EH (cell line): ENCODE results near the gene NOXA1.

Source experiments
- DNase-seq: peaks from one replicate; pipeline ENCODE4 v3.0.0-alpha.2; 2015; ENCODE audit warnings: low read depth

NOXA1 gene

DNA sequence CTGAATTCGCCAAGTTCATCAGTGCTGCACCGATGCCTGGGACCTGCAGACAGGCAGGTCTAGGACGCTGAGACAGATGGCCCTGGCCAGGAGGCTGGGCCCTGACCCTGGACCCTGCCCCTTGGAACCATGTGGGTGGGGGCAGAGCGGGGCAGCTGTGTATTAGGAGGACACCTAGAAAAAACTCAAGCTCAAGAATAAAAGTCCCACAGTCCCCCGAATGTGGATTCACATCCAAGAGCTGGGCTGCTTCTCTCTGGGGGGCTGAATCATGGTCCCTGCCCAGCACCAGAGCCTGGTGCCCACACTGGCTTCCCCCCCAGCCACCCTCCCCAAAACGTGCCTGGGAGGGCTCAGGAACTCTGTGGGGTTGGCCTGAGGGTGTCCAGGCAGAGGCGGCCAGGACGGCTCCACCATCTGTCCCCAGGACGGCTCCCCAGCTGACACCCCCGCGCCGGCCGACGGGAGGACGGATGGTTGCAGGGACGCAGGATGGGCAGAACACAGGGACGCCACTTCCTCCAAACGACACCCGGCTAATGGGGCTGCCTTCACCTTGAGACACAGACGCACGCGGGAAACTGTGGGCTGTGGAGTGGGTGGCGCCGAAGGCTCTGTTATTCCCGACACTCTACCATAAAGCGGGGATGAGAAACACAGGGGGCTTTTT lies 35.2 kb upstream of the NOXA1 start:
- no peak for DNase-seq

- DNase-seq = no peak
Observed at GRCh38 chr9:137388589-137389427, 34.4 kb upstream of the NOXA1 start.

GRCh38 chr9:137389428-137389746 lies 33.8 kb upstream of the NOXA1 start:
- no peak for DNase-seq

DNA sequence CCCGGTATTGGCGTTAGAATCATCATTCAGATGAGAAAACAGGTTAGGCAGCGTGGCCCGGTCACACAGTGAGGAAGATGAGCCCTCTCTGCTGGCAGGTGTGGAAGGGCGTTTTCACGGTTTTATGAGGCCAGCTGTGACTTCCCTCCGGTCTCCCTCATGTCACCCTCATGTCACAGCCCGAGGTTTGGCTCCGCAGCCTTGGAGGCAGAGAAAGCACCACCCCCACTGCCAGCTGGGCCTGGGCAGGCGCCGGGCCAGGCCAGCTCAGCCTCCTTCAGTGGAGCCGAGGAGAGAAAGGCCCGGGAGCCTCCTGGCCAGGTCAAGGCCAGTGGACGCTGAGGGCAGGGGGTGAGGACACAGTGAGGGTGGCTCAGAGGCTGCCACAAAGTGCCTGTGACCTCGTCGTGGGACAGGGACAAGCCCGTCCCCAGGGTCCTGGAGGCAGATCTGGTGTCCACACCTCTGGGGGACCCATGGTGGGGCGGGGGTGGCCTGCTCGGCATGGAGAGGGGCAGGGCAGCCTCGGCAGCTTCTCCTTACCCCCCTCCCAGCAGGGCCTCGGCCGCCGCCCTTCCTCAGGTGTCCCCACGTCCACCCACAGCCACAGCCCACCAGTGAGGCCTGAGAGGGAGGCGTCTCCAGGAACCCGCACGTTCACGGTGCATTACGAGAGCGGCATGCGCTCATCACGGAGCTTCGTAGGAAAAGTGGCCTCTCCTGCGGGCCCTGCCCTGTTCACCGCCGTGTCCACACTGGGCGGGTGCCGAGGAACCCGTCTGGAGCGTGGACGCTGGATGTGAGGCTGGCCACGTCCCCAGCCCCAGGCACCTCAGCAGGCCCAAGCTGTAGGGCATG lies 32.4 kb upstream of the NOXA1 start:
- DNase-seq = no peak

DNA sequence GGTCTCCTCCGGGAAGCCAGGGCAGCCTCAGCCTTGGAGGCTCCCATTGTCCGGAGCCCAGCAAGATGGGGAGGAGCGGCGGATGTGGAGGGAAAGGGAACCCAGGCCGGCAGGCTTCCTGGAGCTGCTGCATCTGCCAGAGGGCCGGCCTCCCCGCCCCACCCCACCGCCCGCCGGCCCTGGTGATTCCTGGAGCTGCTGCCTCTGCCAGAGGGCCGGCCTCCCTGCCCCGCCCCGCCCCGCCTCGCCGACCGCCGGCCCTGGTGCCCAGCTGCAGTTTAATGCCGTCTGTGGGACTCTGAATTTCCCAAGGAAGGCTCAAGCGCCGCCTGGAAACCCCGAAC lies 31.8 kb upstream of the NOXA1 start:
- DNase-seq = no peak

DNA sequence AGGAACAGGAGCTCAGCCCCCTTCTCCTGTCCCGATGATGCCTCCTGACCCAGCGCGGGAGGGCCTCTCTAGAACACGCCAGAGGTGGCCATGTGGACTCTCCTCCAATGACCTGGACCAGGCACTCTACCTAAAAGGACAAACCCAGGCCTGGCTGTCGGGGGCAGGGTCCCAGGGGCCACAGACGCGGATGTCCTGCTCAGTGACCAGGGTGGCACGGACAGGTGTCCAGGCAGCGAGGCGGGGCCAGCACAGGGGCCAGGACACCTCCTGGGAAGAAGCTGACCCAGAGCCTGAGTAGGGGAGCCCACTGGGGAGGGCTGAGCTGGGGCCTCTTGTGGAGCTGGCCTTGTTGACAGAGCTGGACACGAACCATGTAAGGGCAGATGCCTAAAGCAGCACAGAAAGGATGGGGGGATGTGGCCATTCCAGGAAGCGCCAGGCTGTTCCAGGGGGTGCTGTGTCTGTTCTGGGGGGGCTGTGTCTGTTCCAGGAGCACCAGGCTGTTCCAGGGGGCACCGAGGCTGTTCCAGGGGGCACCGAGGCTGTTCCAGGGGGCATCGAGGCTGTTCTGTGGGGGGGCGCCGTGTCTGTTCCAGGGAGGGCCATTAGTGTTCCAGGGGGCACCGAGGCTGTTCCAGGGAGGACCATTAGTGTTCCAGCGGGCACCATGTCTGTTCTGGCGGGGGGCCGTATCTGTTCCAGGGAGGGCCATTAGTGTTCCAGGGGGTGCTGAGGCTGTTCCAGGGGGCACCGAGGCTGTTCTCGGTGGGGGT lies 30.8 kb upstream of the NOXA1 start:
- DNase-seq = no peak

- no peak for DNase-seq
Observed at GRCh38 chr9:137393176-137394150, 29.7 kb upstream of the NOXA1 start.

DNA sequence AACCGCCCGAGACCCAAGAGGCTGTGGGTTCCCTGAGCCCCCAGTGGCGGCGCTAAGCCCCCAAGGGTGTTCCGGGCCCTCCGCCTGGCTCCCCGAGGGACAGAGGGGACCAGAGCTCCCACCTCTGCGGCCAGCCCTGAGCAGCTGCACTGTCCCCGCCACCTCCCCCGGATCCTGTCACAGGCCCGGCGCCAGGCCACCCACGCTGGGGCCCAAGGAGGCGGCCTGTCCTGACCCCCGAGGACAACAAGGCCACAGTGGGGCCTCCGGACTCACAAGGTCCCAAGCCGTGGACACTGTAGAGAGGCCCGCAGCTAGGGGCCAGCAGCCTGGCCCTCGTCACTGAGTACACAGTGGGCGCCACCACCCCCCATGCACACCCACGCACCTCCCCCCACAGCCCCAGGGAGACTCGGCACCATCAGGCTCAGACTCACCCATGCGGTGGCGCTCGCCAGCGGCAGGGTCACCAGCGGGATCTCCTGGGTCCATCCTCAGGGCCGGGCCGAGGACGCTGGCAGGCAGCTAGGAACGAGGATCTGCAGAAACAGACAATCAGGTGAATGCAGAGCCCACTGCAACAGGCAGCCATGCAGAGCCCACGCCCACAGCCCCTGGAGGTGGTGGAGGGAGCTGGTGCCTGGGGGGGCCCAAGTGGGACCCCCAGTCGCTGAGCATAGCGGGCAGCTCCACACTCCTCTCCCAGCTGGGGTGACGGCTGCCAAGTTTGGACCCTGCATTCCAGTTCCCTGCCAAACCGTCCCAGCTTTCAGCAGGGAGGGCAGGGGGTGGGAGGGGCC lies 28.1 kb upstream of the NOXA1 start:
- no peak for DNase-seq

- no peak for DNase-seq
Observed at GRCh38 chr9:137395666-137396010, 27.6 kb upstream of the NOXA1 start.

DNA sequence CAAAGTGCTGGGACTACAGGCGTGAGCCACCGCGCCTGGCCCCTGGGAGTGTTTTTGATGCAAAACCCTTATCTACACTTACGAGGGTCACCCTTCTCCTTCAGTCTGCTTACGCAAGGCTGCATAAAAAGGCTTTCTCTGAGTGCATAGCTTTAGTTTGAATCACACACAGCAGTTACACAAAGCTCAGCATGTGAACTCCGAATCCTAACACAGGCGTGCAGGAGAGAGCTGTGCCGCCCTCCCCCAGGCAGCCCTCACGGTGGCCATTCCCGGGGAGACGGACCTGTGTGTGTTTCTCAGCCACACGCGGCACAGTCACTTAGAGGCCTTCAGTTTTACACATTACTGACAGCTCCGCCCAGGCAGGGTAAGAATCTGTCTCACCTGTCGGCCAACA lies 27.0 kb upstream of the NOXA1 start:
- DNase-seq = peak; percentile 76

GRCh38 chr9:137396634-137397367 lies 26.4 kb upstream of the NOXA1 start:
- DNase-seq = no peak

GRCh38 chr9:137397675-137398423 lies 25.3 kb upstream of the NOXA1 start:
- DNase-seq = no peak

- DNase-seq = no peak
Observed at GRCh38 chr9:137398561-137399468, 24.4 kb upstream of the NOXA1 start.

DNA sequence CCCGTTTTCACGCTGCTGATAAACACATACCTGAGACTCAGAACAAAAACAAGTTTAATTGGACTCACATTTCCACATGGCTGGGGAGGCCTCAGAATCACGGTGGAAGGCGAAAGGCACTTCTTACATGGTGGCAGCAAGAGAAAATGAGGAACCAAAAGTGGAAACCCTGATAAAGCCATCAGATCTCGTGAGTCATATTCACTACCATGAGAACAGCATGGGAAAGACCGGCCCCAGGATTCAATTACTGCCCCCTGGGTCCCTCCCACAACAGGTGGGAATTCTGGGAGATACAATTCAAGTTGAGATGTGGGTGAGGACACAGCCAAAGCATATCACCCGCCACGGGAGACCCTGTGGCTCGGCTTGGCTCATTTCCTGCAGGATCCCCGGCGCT lies 20.4 kb upstream of the NOXA1 start:
- no peak for DNase-seq

GRCh38 chr9:137403269-137403668 lies 19.9 kb upstream of the NOXA1 start:
- DNase-seq = no peak

- DNase-seq = no peak
Observed at GRCh38 chr9:137404961-137405567, 18.1 kb upstream of the NOXA1 start.

GRCh38 chr9:137405677-137406081 lies 17.5 kb upstream of the NOXA1 start:
- no peak for DNase-seq
